ENCODE measurements around the gene GLI3. TPM values are rescaled to one million over a fixed set of nuclear protein-coding genes. Genes with fewer than 3 reads are reported as not detected.

The GLI3 gene
- total RNA-seq, 1 experiment from 2014 or later: 46.2 TPM

DNA sequence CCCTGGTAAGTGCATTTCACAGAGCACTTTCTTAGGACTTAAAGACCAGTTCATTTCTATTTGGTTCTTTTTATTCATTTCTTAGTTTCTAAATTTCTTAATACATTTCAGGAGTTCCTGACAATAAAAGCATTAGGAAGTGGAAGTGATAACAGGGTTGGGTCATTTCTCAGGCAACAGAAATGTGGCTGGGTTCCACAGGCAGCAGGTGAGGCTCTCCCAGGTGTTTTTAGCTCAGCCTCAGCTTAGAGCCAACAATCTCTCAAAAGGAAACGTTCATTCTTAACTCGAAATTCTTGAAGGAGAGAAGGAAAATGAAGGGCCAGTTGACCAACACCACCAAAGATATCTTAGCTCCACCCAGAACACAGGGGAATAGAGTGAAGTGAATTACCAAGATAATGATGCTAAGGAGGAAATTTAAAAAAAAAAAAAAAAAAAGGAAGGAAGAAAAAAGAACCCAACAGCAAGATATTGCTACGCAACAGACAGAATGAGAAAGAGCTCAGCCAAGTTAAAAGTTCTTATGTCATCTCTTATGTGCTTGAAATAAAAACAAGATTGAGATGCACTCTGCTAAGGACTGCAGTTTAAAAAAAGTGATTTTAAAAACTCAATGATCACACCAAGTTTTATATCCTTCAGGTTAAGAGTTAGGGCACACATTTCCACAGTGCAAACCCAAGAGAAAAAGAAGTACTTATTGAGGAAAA is 230.1 kb downstream of the GLI3 start (continued):
- no peak for TF ChIP-seq ZBTB21 (CRISPR knock-in tag; IDR thresholded peaks at IDR 0.05; ENCODE audit: borderline replicate concordance)

DNA sequence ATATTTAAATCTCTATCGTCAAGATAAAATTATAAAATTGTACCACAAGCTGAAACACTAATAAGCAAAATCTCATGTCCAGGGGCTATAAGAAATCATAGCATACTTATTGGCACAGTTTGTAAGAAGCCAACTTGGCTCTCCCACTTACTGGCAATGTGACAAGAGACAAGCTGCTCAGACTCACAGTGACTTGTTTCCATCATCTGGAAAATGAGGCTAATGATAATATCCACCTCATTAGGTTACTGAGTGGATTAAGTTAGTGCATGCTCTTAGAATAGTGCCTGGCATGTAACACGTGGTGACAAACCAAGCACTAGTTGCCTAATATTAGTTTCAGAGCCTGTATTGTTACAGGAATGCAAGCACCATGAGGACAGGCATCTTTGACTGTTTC is 234.4 kb downstream of the GLI3 start:
- ATAC-seq: no peak
- peaks cover 10% of the 10 kb centered on the region; the same call in 1 of the 2 replicates for H3K36me3 Mint-ChIP-seq
- no peak for DNase-seq (ENCODE audit: low spot score)
- H3K4me3 Mint-ChIP-seq: no peak overlapping the region
- no peak overlapping the region for H3K27ac Mint-ChIP-seq
- ChIA-PET CTCF (interaction anchor here (0.6 kb wide), 1 partner anchor 743 kb away, joined by 3 read pairs; no protein-coding TSS in a partner anchor), POLR2A (no interaction called here)
- H3K4me1 Mint-ChIP-seq: peaks cover 10% of the 10 kb centered on the region
- no peaks in the 10 kb centered on the region for H3K27me3 Mint-ChIP-seq (ENCODE audit: low read depth)
- no peak for TF ChIP-seq ZNF138 (CRISPR knock-in tag; conservative IDR thresholded peaks at IDR 0.05)
- TF ChIP-seq, protein P1, sequence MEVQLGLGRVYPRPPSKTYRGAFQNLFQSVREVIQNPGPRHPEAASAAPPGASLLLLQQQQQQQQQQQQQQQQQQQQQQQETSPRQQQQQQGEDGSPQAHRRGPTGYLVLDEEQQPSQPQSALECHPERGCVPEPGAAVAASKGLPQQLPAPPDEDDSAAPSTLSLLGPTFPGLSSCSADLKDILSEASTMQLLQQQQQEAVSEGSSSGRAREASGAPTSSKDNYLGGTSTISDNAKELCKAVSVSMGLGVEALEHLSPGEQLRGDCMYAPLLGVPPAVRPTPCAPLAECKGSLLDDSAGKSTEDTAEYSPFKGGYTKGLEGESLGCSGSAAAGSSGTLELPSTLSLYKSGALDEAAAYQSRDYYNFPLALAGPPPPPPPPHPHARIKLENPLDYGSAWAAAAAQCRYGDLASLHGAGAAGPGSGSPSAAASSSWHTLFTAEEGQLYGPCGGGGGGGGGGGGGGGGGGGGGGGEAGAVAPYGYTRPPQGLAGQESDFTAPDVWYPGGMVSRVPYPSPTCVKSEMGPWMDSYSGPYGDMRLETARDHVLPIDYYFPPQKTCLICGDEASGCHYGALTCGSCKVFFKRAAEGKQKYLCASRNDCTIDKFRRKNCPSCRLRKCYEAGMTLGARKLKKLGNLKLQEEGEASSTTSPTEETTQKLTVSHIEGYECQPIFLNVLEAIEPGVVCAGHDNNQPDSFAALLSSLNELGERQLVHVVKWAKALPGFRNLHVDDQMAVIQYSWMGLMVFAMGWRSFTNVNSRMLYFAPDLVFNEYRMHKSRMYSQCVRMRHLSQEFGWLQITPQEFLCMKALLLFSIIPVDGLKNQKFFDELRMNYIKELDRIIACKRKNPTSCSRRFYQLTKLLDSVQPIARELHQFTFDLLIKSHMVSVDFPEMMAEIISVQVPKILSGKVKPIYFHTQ (CRISPR knock-in tag; IDR thresholded peaks at IDR 0.05): no peak
- no peak for TF ChIP-seq FOXJ3 (CRISPR knock-in tag; IDR thresholded peaks at IDR 0.05; ENCODE audit: borderline replicate concordance)
- TF ChIP-seq, protein P2, sequence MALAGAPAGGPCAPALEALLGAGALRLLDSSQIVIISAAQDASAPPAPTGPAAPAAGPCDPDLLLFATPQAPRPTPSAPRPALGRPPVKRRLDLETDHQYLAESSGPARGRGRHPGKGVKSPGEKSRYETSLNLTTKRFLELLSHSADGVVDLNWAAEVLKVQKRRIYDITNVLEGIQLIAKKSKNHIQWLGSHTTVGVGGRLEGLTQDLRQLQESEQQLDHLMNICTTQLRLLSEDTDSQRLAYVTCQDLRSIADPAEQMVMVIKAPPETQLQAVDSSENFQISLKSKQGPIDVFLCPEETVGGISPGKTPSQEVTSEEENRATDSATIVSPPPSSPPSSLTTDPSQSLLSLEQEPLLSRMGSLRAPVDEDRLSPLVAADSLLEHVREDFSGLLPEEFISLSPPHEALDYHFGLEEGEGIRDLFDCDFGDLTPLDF (CRISPR knock-in tag; IDR thresholded peaks at IDR 0.05): no peak
- TF ChIP-seq OVOL2 (CRISPR knock-in tag; IDR thresholded peaks at IDR 0.05; ENCODE audit: borderline replicate concordance): no peak
- no peak for TF ChIP-seq ATF1 (CRISPR knock-in tag; IDR thresholded peaks at IDR 0.05)
- TF ChIP-seq MXD4 (CRISPR knock-in tag; IDR thresholded peaks at IDR 0.05; ENCODE audit: borderline replicate concordance): no peak
- TF ChIP-seq SOX15 (CRISPR knock-in tag; IDR thresholded peaks at IDR 0.05): no peak
- TF ChIP-seq, protein P3, sequence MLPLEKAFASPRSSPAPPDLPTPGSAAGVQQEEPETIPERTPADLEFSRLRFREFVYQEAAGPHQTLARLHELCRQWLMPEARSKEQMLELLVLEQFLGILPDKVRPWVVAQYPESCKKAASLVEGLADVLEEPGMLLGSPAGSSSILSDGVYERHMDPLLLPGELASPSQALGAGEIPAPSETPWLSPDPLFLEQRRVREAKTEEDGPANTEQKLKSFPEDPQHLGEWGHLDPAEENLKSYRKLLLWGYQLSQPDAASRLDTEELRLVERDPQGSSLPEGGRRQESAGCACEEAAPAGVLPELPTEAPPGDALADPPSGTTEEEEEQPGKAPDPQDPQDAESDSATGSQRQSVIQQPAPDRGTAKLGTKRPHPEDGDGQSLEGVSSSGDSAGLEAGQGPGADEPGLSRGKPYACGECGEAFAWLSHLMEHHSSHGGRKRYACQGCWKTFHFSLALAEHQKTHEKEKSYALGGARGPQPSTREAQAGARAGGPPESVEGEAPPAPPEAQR (CRISPR knock-in tag; IDR thresholded peaks at IDR 0.05): no peak
- no peak for TF ChIP-seq CBFB (CRISPR knock-in tag; IDR thresholded peaks at IDR 0.05; ENCODE audit: low read depth)
- no peak for TF ChIP-seq HMGA2 (CRISPR knock-in tag; IDR thresholded peaks at IDR 0.05)
- H3K9me3 Mint-ChIP-seq: no peaks in the 10 kb centered on the region

DNA sequence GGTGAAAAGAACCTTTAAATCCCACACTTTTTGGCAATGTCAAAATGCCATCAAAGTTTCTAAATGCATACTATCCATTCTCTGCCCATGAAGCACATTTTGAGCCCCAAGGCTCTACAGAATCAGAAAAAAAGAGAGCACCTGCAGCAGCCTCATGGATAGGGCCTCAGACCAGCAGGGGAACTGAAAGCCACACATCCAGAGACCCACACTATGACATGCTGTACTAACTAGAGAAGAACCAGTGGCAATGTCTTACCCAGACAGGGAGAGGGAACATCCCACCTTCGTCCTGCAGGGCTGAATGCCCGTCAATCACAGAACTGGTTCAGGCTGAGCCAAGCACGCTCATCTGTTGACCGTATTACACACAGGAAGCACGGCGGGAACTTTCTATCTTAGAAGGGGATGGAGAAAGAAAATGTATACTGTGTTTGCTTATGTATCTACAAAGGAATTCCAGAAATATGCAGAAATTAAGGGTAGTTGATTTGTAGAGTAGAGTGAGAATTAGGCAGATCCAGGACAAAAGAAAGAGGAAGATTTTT is 237.2 kb downstream of the GLI3 start:
- no peak overlapping the region for H3K27ac Mint-ChIP-seq
- no peaks in the 10 kb centered on the region for H3K9me3 Mint-ChIP-seq
- ChIA-PET CTCF (no interaction called here), POLR2A (no interaction called here)
- peaks cover 10% of the 10 kb centered on the region; the same call in 1 of the 2 replicates for H3K36me3 Mint-ChIP-seq
- peaks cover 3% of the 10 kb centered on the region; the same call in 1 of the 2 replicates for H3K4me1 Mint-ChIP-seq
- no peaks in the 10 kb centered on the region for H3K27me3 Mint-ChIP-seq (ENCODE audit: low read depth)
- DNase-seq (ENCODE audit: low spot score) (no peak), ATAC-seq (no peak)
- H3K4me3 Mint-ChIP-seq: no peak overlapping the region
- TF ChIP-seq RORB (CRISPR knock-in tag; IDR thresholded peaks at IDR 0.05) (no peak), ZNF396 (CRISPR knock-in tag; IDR thresholded peaks at IDR 0.05; ENCODE audit: borderline replicate concordance) (no peak), SMAD4 (CRISPR knock-in tag; IDR thresholded peaks at IDR 0.05) (no peak), SP1 (CRISPR knock-in tag; conservative IDR thresholded peaks at IDR 0.05) (no peak), CREM (CRISPR knock-in tag; IDR thresholded peaks at IDR 0.05) (no peak), TEAD4 (CRISPR knock-in tag; IDR thresholded peaks at IDR 0.05) (no peak), ZNF219 (CRISPR knock-in tag; IDR thresholded peaks at IDR 0.05; ENCODE audit: borderline replicate concordance) (no peak)
- TF ChIP-seq, protein P4, sequence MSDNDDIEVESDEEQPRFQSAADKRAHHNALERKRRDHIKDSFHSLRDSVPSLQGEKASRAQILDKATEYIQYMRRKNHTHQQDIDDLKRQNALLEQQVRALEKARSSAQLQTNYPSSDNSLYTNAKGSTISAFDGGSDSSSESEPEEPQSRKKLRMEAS (CRISPR knock-in tag; IDR thresholded peaks at IDR 0.05): no peak
- TF ChIP-seq, protein P5, sequence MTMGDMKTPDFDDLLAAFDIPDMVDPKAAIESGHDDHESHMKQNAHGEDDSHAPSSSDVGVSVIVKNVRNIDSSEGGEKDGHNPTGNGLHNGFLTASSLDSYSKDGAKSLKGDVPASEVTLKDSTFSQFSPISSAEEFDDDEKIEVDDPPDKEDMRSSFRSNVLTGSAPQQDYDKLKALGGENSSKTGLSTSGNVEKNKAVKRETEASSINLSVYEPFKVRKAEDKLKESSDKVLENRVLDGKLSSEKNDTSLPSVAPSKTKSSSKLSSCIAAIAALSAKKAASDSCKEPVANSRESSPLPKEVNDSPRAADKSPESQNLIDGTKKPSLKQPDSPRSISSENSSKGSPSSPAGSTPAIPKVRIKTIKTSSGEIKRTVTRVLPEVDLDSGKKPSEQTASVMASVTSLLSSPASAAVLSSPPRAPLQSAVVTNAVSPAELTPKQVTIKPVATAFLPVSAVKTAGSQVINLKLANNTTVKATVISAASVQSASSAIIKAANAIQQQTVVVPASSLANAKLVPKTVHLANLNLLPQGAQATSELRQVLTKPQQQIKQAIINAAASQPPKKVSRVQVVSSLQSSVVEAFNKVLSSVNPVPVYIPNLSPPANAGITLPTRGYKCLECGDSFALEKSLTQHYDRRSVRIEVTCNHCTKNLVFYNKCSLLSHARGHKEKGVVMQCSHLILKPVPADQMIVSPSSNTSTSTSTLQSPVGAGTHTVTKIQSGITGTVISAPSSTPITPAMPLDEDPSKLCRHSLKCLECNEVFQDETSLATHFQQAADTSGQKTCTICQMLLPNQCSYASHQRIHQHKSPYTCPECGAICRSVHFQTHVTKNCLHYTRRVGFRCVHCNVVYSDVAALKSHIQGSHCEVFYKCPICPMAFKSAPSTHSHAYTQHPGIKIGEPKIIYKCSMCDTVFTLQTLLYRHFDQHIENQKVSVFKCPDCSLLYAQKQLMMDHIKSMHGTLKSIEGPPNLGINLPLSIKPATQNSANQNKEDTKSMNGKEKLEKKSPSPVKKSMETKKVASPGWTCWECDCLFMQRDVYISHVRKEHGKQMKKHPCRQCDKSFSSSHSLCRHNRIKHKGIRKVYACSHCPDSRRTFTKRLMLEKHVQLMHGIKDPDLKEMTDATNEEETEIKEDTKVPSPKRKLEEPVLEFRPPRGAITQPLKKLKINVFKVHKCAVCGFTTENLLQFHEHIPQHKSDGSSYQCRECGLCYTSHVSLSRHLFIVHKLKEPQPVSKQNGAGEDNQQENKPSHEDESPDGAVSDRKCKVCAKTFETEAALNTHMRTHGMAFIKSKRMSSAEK (CRISPR knock-in tag; IDR thresholded peaks at IDR 0.05; ENCODE audit: borderline replicate concordance): no peak
- TF ChIP-seq, protein P6, sequence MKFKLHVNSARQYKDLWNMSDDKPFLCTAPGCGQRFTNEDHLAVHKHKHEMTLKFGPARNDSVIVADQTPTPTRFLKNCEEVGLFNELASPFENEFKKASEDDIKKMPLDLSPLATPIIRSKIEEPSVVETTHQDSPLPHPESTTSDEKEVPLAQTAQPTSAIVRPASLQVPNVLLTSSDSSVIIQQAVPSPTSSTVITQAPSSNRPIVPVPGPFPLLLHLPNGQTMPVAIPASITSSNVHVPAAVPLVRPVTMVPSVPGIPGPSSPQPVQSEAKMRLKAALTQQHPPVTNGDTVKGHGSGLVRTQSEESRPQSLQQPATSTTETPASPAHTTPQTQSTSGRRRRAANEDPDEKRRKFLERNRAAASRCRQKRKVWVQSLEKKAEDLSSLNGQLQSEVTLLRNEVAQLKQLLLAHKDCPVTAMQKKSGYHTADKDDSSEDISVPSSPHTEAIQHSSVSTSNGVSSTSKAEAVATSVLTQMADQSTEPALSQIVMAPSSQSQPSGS (CRISPR knock-in tag; IDR thresholded peaks at IDR 0.05; ENCODE audit: borderline replicate concordance, low read depth): no peak

Measured in WTC11 (cell line).